LHCN-M2 (cell line): Measurements from ENCODE around the gene PMS1. TPM values are rescaled to one million over a fixed set of nuclear protein-coding genes. Genes with fewer than 3 reads are reported as not detected.
"Not testable (repeated sequence)": the region's sequence is repeated elsewhere in the genome, so short reads cannot be mapped to it uniquely, and the experiment has no call there.

Source experiments
- DNase-seq: peaks from one replicate; pipeline ENCODE4 v3.0.0-alpha.2; 2012; ENCODE audit warnings: low read depth
- total RNA-seq: library from RNA; depleted of rRNA; stranded (reverse); fragments of >200 nt; gene quantifications from 2 replicates; pipeline ENCODE4 v1.2.3, GENCODE V29; 2014

PMS1 gene
- total RNA-seq, 1 experiment from 2014 or later = 27.9 TPM

DNA sequence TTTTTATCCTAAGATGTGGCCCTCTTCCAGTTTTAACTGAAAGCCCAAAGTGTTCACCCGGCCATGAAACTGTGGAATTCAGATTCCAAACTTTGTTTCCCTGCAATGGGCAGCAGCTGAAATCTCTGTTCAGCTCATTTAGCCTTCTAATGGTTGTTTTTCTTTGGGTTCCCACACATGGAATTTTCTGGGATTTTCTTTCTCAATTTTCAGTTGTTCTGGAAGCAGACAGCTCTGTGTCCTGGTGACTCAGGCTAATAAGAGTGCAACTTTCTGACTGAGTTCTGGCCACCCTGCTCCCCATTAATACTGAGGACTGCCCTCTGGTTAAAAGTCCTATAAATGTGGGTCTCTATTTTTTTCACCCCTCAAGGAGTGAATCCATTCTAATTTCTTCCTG lies 78.5 kb downstream of the PMS1 start:
- peak; percentile 74 for DNase-seq

DNA sequence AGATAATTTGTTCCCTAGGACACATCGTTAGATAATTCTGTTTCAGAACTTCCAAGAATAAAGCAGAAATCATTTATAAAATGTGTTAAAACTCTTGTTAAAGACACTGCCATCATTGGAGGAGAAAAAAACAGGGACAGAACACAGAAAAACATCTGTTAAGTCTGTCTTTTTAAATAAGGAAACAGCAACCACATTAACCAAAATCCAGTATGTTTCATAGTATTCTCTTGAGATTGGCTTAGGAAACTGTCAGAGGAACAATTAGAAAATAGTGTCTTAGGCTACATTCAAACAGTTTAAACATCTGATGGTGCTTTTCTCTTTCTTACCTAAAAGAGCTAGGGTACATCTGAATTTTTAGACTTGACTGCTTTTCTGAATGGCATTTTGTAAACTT lies 81.6 kb downstream of the PMS1 start:
- DNase-seq = peak; percentile 78

DNA sequence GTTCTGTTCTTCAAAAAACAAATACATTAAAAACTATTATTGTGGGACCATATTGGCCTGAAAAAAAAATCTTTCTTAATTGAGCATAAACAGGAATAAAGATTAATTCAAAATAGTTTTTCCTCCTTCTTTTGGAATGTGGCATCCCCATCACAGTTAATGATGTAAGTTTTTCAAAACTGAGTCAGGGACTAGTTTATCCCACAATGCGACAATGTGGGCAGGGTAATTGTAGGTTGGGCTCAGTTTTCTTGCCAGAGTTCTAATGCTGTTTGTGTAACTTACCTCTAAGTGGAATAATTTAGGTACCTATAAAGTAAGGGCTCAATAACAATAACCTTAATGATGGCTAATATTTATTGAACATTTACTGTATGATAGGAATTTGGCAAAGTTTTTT lies 82.0 kb downstream of the PMS1 start:
- peak; percentile 52 for DNase-seq

DNA sequence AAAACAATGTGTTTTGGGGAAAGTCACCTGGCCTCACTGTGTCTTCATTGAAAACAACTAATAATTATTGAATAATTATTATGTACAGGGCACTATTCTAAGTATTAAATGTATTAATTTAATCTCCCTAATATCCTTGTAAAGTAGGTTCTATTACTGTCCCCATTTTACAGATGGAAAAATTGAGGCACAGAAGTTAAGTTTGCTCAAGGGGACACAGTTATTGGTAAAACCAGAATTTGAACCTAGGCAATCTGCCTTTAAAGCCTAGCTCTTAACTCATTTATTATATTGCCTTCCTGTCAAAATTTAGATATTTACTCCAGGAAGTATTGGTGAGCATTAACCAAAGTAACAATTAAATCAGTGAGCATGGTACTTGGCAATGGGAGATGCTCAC lies 84.6 kb downstream of the PMS1 start:
- DNase-seq = no peak

DNA sequence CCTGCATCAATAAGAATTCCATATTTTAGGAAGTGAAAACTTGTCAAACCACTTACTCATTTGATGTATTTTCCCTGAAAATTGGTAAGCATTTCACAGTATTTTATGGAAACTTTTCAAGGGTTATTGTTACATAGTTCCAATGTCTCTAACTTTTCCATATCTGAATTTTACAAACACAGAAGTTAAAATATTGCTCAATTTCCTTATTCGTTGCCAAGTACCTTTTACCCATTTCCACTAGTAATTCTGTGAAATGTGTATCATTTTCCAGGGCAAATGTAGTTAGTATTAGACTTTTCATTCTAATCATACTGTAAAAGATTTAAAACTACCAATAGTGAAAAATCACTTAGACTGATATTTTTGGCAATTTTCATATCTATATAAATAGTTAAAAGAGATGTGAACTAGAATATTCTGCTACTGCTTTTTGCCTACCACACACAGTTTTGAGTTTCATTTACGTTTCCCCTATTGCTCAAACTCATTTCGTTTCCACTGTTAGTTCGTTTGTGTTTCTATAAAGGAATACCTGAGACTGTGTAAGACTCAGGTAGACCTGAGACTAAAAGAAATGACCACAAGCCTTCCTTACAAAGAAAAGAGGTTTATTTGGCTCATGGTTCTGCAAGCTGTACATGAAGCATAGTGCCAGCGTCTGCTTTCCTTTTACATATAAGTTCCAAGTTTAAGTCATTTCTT lies 86.3 kb downstream of the PMS1 start:
- DNase-seq = no peak

DNA sequence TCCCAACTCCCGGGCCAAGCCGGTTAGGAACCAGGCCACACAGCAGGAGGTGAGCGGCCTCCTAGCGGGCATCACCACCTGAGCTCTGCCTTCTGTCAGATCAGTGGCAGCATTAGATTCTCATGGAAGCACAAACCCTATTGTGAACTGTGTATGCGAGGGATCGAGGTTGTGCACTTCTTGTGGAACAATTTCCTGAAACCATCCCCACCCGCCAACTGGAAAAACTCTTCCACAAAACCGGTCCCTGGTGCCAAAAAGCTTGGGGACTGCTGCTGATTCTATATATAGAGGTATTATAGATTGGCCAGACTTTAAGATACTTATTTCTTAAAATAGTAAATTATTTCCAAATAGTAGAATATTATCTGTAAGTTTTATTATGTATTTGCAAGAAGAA lies 89.4 kb downstream of the PMS1 start:
- no peak for DNase-seq

DNA sequence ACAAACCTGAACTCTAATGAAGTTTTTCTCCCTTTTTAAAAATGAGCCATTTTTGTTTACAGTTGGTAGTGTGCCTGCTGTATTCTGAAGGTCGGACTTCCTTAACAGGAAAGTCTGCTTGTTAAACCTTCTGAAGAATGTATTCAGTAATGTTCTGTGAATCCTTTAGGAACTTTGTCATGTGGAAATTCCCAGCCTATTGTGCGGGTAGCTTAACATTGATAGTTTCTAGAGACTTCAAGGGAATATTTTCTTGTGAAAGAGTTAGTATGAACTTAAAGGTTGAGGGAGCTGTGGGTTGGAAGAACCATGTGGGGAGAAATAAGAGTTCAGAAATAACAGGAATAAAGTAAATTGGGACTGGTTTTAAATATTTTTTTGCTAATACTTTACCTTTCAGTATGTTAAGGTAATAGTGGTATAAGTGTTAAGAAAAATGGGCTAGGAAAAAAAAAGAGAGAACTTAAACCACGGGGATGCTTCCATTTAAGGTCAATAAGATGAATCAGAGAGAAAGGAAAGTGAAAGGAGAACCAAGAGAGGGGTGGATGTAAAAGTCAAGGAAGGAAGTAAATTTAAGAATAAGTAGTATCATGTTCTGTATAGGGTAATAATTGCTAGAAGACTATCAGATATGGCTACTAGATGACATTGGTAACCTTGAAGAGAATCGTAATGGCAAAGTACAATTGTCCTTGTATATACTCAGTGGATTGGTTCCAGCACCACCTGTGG lies 90.5 kb downstream of the PMS1 start:
- no peak for DNase-seq

DNA sequence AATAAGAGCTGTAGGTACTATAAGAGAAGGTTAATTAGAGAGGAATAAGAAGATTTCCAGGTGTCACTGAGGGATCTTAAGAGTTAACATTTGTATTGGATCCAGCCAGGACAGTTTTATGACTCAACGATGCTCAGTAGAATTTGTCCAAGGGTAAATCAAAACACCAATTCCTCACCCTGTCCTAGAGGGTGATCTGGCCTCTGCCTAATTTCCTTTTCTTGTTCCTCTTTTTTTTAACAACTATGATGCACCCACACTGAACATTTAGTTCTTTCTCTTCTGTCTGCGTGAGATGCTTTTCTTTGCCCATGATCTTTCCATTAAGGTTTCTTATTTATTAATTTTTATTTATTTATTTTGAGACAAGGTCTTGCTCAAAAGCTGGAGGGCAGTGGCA lies 92.0 kb downstream of the PMS1 start:
- peak; percentile 10 for DNase-seq

DNA sequence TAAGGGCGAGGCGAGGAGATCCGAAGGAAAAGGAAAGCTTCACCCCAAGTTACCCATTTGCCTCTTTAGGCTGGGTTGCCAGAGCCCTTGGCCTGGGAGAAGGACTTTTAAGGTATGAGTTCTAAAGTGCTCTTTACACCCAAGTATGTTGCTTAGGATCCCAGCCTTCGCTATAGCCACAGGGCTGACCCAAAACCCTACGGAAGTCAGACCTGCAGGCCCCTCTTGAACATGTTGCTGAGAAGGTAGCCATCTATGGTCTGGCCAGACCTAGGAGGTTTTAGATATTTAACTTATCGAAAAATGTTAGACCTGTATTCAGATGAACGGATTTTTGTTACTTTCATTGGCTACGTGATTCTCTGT lies 95.4 kb downstream of the PMS1 start:
- DNase-seq = no peak

DNA sequence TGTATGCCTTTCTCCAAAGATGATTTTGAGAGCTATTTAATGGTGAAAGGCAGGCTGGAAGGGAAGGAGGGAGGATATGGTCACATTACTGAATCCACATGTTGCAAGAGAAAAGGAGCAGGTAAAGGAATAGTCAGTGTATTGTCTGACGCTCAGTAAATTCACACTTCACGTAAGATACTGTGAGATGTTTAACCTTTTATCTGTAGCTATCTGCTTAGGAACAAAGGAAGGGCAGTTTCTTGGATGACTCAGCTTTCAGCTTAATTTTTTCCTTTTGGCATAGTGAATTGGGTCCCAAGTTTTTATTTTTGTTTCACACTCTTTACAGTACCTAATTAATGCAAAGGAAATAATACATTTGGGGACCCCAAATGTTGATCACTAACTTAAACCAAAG lies 96.2 kb downstream of the PMS1 start:
- DNase-seq = no peak

DNA sequence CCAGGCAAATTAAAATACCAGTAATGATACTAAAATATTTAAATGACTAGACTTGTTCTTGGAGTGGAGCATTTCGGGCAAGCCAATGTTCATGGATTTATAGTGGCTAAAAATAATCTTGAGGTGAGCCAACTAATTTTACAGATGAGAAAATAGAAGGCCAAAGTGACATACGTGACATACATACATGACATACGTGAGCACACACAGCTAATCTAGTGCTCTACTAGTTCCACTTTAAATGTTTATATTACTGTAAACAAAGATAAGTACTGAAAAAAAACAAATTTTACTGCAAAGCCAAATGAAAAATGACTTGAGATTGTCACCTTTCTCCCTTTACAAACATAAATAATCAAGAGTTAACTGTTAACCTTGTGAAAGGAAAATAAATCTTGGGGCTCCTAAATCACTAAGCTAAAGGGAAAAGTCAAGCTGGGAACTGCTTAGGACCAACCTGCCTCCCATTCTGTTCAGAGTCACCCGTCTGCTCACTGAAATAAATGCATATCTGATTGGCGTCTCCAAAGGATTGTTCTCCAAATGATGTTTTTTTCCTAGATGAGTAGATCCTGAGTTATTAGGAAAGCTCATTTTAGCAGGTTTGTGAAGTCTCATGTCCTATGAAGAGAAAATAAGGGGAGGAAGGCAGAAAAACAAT lies 96.7 kb downstream of the PMS1 start:
- no peak for DNase-seq

DNA sequence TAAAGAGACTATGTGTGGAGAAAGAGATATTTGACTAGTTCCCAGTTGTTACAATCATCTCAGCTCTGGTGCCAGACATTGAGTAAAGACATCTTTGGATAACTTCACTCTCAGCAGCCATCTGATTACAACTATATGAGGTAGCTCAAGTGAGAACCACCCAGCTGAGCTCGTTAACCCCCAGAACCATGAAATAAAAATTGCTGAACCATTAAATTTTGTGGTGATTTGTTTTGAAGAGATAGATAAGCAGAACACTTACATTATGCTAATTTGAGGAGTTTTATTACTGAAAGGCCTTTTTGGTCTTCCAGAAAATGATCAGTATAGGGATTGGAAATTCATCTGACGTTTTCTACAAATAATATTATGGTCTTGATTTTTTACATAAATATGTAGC lies 101.1 kb downstream of the PMS1 start:
- no peak for DNase-seq

DNA sequence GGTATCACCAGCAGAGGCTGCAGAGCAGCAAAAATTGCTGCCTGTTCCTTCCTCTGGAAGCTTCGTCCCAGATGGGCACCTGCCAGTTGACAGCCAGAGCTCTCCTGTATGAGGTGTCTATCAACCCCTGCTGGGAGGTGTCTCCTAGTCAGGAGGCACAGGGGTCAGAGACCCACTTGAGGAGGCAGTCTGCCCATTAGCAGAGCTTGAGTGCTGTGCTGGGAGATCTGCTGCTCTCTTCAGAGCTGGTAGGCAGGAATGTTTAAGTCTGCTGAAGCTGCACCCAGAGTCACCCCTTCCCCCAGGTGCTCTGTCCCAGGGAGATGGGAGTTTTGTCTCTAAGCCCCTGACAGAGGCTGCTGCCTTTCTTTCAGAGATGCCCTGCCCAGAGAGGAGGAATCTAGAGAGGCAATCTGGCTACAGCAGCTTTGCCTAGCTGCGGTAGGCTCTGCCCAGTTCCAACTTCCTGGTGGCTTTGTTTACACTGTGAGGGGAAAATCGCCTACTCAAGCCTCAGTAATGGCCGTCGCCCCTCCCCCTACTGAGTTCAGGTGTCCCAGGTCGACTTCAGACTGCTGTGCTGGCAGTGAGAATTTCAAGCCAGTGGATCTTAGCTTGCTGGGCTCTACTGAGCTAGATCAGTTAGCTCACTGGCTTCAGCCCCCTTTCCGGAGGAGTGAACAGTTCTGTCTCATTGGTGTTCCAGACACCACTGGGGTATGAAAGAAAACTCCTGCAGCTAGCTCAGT lies 108.5 kb downstream of the PMS1 start:
- DNase-seq = not testable (repeated sequence)

DNA sequence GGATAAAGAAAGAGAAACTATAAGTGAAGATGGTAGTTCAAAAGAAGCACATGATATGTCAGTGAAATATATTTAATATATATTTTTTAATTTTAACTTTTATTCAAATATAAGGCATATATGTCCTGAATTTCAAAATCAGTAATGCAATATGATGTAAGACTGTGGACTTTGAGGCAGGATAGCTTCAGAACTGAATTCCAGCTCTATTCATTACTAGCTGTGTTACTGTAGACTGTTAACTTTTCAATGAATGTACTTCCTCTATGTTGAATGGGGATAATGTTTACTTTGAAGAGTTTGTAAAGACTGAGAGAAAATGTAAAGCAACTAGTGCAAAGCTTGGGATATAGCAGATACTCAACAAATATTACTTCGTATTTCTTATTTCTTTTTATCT lies 112.6 kb downstream of the PMS1 start:
- DNase-seq = no peak

DNA sequence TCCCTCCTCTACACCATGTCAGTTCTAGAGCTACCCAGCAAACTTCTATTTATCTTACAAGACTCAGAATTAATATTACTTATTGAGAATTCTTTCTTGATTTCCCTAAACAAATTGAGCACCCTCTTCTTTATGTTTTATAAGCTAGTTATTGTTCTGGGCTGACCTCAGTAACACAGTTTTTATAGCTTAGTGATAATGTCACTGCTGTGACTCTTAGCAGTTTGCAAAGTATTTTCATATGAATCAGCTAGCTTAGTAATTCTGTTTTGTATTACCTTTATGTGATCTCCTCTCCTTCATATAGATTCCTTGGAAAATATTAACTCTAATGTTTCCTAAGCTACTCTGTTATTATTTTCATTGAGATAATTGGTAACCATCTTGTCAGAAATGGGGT lies 114.9 kb downstream of the PMS1 start:
- DNase-seq = no peak

DNA sequence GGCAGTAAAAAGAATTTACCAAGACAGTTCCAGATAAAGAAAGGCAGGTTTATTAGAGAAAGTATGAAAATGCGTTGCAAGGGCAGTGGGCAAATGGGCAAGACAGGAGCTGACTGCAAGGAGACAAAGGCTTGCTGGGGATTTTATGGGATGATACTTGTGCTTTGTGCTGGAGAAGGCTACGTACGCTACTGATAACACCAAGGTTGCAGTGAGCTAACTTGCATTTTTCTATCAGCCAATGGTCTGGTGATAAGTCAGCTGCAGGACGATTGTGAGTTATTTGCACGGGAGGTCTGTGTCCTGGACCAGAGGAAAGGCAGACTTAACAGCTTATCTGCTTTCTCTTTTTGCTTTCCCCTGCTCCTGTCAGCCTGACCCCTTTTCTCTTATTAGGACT lies 116.5 kb downstream of the PMS1 start:
- no peak for DNase-seq

DNA sequence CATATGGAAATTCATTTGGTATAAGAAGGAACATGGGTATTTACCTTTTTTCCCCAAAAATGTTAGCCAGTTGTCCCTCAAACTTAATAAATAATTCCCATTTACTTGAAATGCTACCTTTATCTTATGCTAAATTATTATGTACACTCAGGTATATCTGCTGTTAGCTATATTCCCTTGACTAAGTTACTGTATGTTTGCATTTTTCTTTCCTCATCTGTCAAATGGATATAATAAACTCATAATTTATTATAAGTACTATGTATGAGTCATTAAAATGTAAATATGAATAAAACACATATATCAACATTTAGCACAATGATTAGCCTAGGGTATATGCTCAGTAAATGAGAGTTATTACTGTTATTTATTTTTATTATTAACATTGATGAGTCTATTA lies 117.4 kb downstream of the PMS1 start:
- DNase-seq = no peak

DNA sequence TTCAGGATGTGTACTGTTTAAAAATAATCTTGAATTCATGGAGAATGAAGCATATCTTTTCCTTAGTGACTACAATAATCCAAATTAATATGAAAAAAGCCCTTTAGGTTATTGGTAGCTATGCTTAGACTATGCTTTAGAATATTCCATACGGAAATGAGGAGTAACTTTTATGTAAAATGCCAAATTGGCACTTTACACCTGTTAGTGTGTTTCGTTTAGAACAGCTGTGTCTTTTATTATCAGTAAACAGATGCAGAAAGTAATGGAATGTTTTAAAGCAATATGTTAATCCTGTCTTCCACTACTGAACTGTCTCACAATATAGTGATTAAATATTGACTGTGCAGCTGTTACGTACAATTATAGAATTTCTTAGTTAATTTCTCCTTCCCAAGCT lies 129.6 kb downstream of the PMS1 start:
- DNase-seq = peak; percentile 34

DNA sequence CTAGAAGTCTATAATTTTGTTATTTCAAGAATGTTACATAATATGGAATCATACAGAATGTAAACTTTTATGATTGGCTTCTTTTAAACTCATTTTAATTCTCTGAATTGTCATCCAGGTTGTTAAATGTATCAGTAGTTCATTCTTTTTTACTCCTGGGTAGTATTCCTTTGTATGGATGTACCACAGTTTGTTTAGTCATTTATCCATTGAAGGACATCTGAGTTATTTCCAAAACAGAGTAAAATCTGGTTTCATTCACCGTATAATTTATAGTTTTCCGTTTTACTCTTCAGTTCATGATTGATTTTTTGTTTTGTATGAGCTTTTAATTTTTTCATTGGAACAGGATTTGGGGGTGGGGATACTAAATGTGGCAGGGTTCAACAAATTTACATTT lies 132.4 kb downstream of the PMS1 start:
- no peak for DNase-seq
